HPDE6-E6E7 (cell line): ENCODE measurements around the gene SPATA33.
"Not testable (repeated sequence)": the region's sequence is repeated elsewhere in the genome, so short reads cannot be mapped to it uniquely, and the experiment has no call there.

Experiments
- DNase-seq: peaks from one replicate; pipeline ENCODE4 v3.0.0; 2011; ENCODE audit warnings: missing footprints; ENCODE audit errors: extremely low spot score

Gene SPATA33

GRCh38 chr16:89693931-89694783, 36.5 kb downstream of the SPATA33 start:
- no peak for DNase-seq

- DNase-seq = not testable (repeated sequence)
Measured at GRCh38 chr16:89694784-89695085, 37.1 kb downstream of the SPATA33 start.

GRCh38 chr16:89695086-89695874, 37.6 kb downstream of the SPATA33 start:
- DNase-seq = no peak

DNA sequence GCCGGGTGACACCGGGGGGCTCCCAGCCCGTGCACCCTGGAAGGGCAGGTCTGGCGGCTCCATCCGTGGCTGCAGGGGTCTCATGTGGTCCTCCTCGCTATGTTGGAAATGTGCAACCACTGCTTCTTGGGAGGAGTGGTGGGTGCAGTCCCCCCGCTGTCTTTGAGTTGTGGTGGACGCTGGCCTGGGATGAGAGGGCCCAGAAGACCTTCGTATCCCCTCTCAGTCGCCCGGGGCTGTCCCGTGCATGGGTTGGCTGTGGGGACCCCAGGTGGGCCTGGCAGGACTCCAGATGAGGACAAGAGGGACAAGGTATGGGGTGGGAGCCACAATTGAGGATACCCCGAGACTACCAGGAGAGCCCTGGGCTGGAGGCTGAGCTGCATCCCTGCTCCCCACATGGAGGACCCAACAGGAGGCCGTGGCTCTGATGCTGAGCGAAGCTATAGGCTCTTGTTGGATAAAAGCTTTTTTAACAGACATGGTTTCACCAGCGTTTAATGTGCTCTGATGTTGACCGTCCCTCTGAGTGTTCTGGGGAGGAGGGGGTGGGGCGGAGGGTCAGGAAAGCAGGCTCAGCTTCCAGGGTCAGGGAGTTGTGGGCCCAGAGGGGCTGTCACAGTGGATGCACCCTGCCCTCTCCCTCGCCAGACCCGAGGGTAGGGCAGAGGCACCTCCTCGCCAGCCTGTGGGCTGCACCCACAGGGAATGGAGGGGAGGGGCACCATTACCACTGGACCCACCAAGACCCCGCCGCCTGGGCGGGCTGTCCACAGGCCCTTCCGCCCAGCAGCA, 38.4 kb downstream of the SPATA33 start:
- DNase-seq = no peak

DNA sequence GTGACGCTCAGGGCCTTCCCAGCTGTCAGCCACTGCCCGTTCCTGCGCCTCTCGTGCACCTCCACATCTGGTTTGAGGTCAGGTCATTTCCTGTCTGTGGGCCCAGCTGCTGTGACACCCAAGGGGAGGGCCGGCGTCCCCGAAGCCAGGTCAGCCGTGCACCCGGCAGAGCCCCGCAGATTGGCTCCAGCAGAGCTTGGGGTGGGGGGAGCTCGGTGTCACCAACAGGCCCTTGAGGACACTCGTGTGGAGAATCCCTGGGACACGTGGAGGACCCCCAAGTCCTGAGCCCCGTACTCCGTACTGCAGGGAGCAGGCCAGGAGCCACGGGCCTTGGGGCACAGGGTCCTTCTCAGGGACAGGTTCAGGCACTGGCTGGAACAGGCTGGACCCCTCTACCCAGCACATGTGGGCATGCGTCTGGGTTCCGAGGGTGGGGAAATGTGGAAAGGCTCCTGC, 39.1 kb downstream of the SPATA33 start:
- DNase-seq = no peak

- DNase-seq = no peak
Measured at GRCh38 chr16:89697161-89697615, 39.6 kb downstream of the SPATA33 start.

DNA sequence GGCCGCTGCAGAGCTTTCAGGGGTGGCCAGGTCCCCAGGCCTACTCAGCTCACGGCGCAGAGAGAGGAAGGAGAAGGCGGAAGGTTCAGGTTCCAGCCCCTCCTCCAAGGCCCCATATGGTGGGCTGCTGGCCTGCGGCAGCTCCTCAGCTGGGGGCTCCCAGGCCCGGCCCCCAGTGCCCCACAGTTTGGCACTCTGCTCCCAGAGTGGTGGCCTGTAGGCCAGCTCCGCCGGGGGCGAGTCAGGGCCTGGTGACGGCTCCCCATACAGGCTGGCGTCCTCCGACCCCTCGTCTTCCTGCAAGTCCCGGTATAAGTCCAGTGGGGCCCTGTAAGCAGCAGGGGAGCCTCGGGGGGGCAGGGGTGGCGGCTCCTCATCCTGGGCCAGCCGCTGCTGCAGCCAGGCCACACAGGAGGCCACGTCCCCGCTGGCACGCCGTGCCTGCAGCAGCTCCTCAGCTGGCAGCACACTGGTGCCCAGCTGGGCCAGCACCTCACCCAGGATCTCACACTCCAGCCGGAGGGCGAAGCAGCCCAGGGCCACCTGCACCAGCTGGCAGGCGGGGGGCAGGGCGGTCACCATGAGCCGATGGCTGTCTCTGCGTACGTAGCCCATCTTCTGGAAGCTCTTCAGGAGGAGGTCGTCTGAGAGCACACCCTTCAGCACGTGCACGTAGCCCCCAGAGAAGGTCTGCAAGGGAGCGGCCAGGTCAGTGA, 40.1 kb downstream of the SPATA33 start:
- DNase-seq = no peak

DNA sequence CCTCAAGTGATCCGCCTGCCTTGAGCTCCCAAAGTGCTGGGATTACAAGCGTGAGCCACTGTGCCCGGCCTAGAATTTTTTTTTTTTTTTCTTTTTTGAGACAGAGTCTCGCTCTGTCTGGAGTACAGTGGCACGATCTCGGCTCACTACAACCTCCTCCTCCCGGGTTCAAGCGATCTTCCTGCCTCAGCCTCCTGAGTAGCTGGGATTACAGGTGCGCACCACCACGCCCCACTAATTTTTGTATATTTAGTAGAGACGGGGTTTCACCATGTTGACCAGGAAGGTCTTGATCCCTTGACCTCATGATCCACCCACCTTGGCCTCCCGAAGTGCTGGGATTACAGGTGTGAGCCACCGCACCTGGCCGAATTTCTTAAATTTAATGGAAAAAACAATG, 41.1 kb downstream of the SPATA33 start:
- DNase-seq = not testable (repeated sequence)

DNA sequence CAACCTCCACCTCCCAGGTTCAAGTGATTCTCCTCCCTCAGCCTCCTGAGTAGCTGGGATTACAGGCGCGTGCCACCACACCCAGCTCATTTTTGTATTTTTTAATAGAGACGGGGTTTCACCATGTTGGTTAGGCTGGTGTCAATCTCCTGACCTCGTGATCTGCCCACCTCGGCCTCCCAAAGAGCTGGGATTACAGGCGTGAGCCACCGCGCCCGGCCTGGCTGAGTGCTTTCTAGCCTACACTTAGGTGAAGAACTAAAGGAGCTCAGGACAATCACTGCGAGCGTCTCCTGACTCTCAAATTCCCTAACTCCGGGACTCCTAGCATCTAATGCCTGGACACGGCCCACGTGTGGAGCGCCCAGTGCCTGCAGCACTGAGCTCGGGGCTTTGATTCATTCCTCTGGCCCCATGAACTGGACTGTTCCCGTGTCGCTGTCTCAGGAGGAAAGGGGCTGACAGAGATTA, 42.0 kb downstream of the SPATA33 start:
- not testable (repeated sequence) for DNase-seq

DNA sequence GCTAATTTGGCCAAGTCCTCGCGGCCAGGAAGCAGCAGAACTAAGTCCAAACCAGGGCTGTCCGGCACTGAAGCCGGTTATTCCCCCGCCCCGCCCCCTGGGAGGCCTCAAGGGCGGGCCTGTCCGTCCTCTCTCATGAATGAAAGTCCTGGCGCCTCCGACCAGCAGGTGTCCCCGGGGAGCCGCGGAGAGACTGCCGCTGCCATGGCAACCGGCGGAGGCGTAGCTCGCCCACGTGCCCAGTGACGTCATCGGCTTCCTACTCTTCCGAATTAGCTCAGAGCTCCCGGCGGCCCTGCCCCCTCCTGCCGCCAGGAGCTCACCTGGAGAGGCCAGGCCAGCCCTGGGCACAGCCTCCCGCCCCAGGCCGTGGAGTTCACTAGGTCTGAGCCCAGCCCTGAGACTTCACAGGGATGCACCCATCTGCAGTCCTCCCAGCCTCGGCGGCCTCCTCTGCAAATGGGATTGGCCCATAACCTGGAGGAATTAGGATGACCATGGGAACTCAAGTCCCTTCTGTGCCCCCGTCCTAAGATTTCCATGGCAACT, 42.5 kb downstream of the SPATA33 start:
- DNase-seq = peak; percentile 99

- peak; percentile 60 for DNase-seq
Measured at GRCh38 chr16:89700649-89701424, 43.2 kb downstream of the SPATA33 start.

- peak; percentile 97 for DNase-seq
Measured at GRCh38 chr16:89701425-89702406, 44.1 kb downstream of the SPATA33 start, which contains the start of gene SPATA2L. Gene SPATA2L, minus strand, starts transcription at chr16:89701705. Its CDS starts 473 bp downstream, at chr16:89701232.

DNA sequence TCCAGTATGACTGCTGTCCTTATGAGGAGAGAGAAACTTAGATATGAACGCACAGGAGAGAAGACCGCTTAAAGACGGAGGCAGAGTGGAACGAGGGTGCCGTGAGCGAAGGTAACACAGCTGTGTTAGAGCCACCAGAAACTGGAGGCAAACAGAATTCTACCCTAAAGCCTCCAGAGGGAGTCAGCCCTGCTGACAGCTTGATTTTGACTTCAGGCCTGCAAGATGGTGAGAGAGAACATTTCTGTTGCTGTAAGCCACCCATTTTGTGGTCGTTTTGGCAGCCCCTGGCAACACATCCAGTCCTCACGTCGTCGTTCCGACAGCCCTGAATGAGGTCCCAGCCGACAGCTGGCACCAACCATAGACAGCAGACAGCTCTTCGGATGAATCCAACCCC, 46.6 kb downstream of the SPATA33 start:
- no peak for DNase-seq

- no peak for DNase-seq
Measured at GRCh38 chr16:89705006-89705405, 47.4 kb downstream of the SPATA33 start.

- no peak for DNase-seq
Measured at GRCh38 chr16:89706518-89707260, 49.1 kb downstream of the SPATA33 start.

GRCh38 chr16:89707695-89708094, 50.1 kb downstream of the SPATA33 start:
- DNase-seq = no peak

- no peak for DNase-seq
Measured at GRCh38 chr16:89708481-89708931, 50.9 kb downstream of the SPATA33 start.

- no peak for DNase-seq
Measured at GRCh38 chr16:89709166-89709565, 51.5 kb downstream of the SPATA33 start.
